Astrocyte of the spinal cord (primary cell): ENCODE data around the gene THYN1.

ENCODE experiments used
- DNase-seq: peaks from one replicate; pipeline ENCODE4 v3.0.0; 2011; ENCODE audit warnings: low read depth, low spot score
- H3K4me3 ChIP-seq: 2 replicates; pipeline ENCODE4 v1.5.1; 2011; ENCODE audit warnings: low read depth, mild to moderate bottlenecking, low read length, moderate library complexity
- in situ Hi-C: cut with HindIII; loops from 2 replicates; pipeline ENCODE4 v1.10.0; 2017; ENCODE audit warnings: low sequenced_read_pairs
- TF ChIP-seq, protein P1 (sequence below): IDR thresholded peaks from 2 replicates; pipeline ENCODE4 v1.5.1; 2012; ENCODE audit warnings: low read depth, mild to moderate bottlenecking, low read length, inconsistent platforms

THYN1 gene

DNA sequence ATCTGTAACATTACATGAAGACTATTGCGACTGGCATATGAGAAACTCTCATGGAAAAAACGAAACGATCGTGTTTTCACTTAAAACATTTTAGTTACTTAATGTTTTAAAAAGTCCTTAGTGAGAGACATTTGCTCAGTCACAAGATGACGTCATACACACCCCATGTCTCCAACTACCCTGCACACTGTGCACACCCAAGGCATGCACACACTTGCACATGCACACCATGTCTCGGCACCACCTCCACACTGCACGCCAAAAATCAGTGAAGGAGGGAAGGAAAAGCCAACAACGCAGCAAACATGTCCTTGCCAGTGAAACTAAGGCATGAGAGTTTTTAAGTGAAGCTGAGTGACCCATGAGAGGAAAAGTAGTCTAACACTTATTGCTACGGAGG is 47.4 kb downstream of the THYN1 start:
- TF ChIP-seq, protein P1, sequence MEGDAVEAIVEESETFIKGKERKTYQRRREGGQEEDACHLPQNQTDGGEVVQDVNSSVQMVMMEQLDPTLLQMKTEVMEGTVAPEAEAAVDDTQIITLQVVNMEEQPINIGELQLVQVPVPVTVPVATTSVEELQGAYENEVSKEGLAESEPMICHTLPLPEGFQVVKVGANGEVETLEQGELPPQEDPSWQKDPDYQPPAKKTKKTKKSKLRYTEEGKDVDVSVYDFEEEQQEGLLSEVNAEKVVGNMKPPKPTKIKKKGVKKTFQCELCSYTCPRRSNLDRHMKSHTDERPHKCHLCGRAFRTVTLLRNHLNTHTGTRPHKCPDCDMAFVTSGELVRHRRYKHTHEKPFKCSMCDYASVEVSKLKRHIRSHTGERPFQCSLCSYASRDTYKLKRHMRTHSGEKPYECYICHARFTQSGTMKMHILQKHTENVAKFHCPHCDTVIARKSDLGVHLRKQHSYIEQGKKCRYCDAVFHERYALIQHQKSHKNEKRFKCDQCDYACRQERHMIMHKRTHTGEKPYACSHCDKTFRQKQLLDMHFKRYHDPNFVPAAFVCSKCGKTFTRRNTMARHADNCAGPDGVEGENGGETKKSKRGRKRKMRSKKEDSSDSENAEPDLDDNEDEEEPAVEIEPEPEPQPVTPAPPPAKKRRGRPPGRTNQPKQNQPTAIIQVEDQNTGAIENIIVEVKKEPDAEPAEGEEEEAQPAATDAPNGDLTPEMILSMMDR: no peak
- no peak for DNase-seq
- H3K4me3 ChIP-seq: no peak overlapping the region

GRCh38 chr11:134202661-134203060 is 50.5 kb downstream of the THYN1 start:
- H3K4me3 ChIP-seq: no peak overlapping the region
- TF ChIP-seq, protein P1: no peak
- DNase-seq: no peak
- in situ Hi-C loops: no loop called here

More for the DNA sequence above, 47.4 kb downstream of the THYN1 start:
- in situ Hi-C loops: no loop called here

GRCh38 chr11:134200688-134201087 is 52.5 kb downstream of the THYN1 start:
- in situ Hi-C loops: no loop called here
- no peak overlapping the region for H3K4me3 ChIP-seq
- TF ChIP-seq, protein P1: no peak
- no peak for DNase-seq

- H3K4me3 ChIP-seq: no peak overlapping the region
- TF ChIP-seq, protein P1: no peak
- in situ Hi-C loops: no loop called here
- DNase-seq: no peak
Observed at GRCh38 chr11:134199531-134199930, 53.6 kb downstream of the THYN1 start.
